A549 treated with CORT108297 at 1 μM for 4 hours (cell line): ENCODE measurements around the gene ITGA4. TPM values are rescaled to one million over a fixed set of nuclear protein-coding genes. Genes with fewer than 3 reads are reported as not detected.

Experiments used
- total RNA-seq: library from RNA; stranded (reverse); fragments of 200-300 nt; extraction: Qiagen RNA extraction; gene quantifications from 5 replicates; pipeline ENCODE4 v1.2.3, GENCODE V29; 2022

ITGA4 gene
- 1.1 to 2.4 TPM (median 2.0 TPM) in 5 replicates for total RNA-seq

DNA sequence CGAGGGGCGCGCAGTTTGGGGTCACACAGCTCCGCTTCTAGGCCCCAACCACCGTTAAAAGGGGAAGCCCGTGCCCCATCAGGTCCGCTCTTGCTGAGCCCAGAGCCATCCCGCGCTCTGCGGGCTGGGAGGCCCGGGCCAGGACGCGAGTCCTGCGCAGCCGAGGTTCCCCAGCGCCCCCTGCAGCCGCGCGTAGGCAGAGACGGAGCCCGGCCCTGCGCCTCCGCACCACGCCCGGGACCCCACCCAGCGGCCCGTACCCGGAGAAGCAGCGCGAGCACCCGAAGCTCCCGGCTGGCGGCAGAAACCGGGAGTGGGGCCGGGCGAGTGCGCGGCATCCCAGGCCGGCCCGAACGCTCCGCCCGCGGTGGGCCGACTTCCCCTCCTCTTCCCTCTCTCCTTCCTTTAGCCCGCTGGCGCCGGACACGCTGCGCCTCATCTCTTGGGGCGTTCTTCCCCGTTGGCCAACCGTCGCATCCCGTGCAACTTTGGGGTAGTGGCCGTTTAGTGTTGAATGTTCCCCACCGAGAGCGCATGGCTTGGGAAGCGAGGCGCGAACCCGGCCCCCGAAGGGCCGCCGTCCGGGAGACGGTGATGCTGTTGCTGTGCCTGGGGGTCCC, at the start of gene ITGA4:
Gene ITGA4, plus strand, starts transcription at position 266 of the 620 bp plus-strand sequence. Its CDS starts 269 bp downstream, at position 535.

Other genes with a start within 250 kb of the ITGA4 start
- 0.18 to 0.41 TPM (median 0.35 TPM) in 5 replicates for gene CERKL, start 199.7 kb downstream of the ITGA4 start, total RNA-seq
- gene NEUROD1, start 223.1 kb downstream of the ITGA4 start, total RNA-seq = not detected in 5 replicates